Activated CD8-positive, alpha-beta T cell treated with anti-CD3 and anti-CD28 coated beads for 36 hours (primary cell): Measurements from ENCODE around the gene STRIP1. TPM values are rescaled to one million over a fixed set of nuclear protein-coding genes. Genes with fewer than 3 reads are reported as not detected.

Experiments used
- ATAC-seq: fragments of 200-7000 bp; cut with Tn5 transposase; one replicate; pipeline ENCODE4 v1.10.0; 2021; ENCODE audit warnings: mild to moderate bottlenecking, moderate library complexity
- CTCF ChIA-PET: fragments of 350-600 bp; sonication (Branson Sonifier 250); formaldehyde crosslinking; loops from one replicate; lab custom pipeline; 2021; ENCODE audit warnings: antibody characterized with exemption; lab: Charles Lee
- POLR2A ChIA-PET: fragments of 350-600 bp; sonication (Branson Sonifier 250); formaldehyde crosslinking; loops from one replicate; lab custom pipeline; 2021; ENCODE audit warnings: antibody characterized with exemption; lab: Charles Lee
- DNase-seq: peaks from one replicate; pipeline ENCODE4 v3.0.0-alpha.2; 2020
- H3K27ac Mint-ChIP-seq: one replicate; pipeline ENCODE4 v1.8.0; 2021; ENCODE audit warnings: mild to moderate bottlenecking, mixed read lengths
- H3K27me3 Mint-ChIP-seq: one replicate; pipeline ENCODE4 v1.8.0; 2021; ENCODE audit warnings: mixed read lengths
- H3K36me3 Mint-ChIP-seq: one replicate; pipeline ENCODE4 v1.8.0; 2021; ENCODE audit warnings: low read depth, mixed read lengths
- H3K4me1 Mint-ChIP-seq: one replicate; pipeline ENCODE4 v1.8.0; 2021; ENCODE audit warnings: low read depth, mixed read lengths
- H3K4me3 Mint-ChIP-seq: one replicate; pipeline ENCODE4 v1.8.0; 2021; ENCODE audit warnings: mild to moderate bottlenecking, moderate library complexity, mixed read lengths
- H3K9me3 Mint-ChIP-seq: one replicate; pipeline ENCODE4 v1.8.0; 2021; ENCODE audit warnings: mixed read lengths
- intact Hi-C: fragments of 100-400 bp; cut with micrococcal nuclease; formaldehyde crosslinking; loops from one replicate; pipeline ENCODE4 v1.10.0; 2022
- total RNA-seq, 2 experiments: library from RNA; stranded (reverse); gene quantifications; one replicate each; pipeline ENCODE4 v1.2.3, GENCODE V29; 2021
- TF ChIP-seq, protein P1 (sequence below): fragments of 200-600 bp; IDR thresholded peaks from one replicate; pipeline ENCODE4 v1.8.0; 2022; ENCODE audit warnings: antibody characterized with exemption, mild to moderate bottlenecking

STRIP1 gene
- total RNA-seq, 2 experiments from 2014 or later, result 24.6 to 24.8 TPM

DNA sequence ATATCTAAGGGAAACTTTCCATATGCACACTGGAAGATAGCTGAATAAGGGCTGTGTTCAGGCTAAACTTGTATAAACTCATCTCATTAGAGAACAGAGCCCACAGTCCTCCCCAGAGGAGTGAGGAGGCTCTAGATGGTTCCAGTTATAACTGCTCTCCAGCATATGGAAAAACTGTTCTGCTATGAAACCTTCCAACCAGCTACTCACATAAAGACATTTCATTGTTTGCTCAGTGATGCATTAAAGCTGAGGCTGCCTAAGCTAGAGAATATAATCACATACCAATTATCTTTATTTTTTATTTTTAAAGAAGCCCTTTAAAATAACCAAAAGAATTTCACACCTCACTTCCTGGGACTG is 36.6 kb upstream of the STRIP1 start:
- H3K27ac Mint-ChIP-seq, result no peak overlapping the region
- ATAC-seq (no peak), DNase-seq (no peak)
- no peaks in the 10 kb centered on the region for H3K9me3 Mint-ChIP-seq
- TF ChIP-seq, protein P1, sequence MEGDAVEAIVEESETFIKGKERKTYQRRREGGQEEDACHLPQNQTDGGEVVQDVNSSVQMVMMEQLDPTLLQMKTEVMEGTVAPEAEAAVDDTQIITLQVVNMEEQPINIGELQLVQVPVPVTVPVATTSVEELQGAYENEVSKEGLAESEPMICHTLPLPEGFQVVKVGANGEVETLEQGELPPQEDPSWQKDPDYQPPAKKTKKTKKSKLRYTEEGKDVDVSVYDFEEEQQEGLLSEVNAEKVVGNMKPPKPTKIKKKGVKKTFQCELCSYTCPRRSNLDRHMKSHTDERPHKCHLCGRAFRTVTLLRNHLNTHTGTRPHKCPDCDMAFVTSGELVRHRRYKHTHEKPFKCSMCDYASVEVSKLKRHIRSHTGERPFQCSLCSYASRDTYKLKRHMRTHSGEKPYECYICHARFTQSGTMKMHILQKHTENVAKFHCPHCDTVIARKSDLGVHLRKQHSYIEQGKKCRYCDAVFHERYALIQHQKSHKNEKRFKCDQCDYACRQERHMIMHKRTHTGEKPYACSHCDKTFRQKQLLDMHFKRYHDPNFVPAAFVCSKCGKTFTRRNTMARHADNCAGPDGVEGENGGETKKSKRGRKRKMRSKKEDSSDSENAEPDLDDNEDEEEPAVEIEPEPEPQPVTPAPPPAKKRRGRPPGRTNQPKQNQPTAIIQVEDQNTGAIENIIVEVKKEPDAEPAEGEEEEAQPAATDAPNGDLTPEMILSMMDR, result no peak
- intact Hi-C loops, result no loop called here
- ChIA-PET POLR2A (no interaction called here), CTCF (interaction anchor here (1.8 to 1.9 kb wide), 2 partner anchors 14 to 31 kb away, joined by 6 to 15 read pairs; partner anchors contain the start of gene AHCYL1)
- H3K36me3 Mint-ChIP-seq, result peaks cover 5% of the 10 kb centered on the region
- H3K27me3 Mint-ChIP-seq, result no peaks in the 10 kb centered on the region
- H3K4me1 Mint-ChIP-seq, result peaks cover 10% of the 10 kb centered on the region
- no peak overlapping the region for H3K4me3 Mint-ChIP-seq

DNA sequence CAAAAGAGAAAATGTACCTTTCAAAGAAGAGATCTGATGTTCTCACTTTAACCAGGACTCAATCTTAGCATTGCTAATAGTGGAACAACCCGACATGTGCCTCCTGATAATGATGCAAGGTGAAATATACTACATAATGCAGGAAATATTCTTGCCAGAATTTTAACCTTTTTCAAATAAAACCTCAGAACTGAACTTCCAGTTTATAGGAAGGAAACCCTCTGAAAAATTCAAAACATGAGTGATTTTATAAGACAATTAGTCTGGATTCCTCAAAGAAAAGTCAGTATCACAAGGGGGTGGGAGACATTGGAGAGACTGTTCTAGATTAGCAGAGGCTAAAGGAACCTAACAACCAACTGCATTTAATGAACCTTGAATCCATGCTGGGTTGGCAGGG is 31.7 kb upstream of the STRIP1 start:
- Mint-ChIP-seq H3K4me3 (no peak overlapping the region), H3K4me1 (peaks cover 26% of the 10 kb centered on the region), H3K9me3 (no peaks in the 10 kb centered on the region), H3K36me3 (peaks cover 6% of the 10 kb centered on the region), H3K27ac (no peak overlapping the region), H3K27me3 (no peaks in the 10 kb centered on the region)
- DNase-seq (no peak), ATAC-seq (no peak)
- intact Hi-C loops, result no loop called here
- TF ChIP-seq, protein P1, result no peak
- CTCF ChIA-PET, result interaction anchor here (1.0 to 1.6 kb wide), 3 partner anchors 8 to 226 kb away, joined by 4 to 5 read pairs (median 4); partner anchors contain the start of gene AHCYL1
- POLR2A ChIA-PET, result interaction anchor here (1.2 kb wide), 1 partner anchor 17 kb away, joined by 3 read pairs; no protein-coding TSS in a partner anchor

DNA sequence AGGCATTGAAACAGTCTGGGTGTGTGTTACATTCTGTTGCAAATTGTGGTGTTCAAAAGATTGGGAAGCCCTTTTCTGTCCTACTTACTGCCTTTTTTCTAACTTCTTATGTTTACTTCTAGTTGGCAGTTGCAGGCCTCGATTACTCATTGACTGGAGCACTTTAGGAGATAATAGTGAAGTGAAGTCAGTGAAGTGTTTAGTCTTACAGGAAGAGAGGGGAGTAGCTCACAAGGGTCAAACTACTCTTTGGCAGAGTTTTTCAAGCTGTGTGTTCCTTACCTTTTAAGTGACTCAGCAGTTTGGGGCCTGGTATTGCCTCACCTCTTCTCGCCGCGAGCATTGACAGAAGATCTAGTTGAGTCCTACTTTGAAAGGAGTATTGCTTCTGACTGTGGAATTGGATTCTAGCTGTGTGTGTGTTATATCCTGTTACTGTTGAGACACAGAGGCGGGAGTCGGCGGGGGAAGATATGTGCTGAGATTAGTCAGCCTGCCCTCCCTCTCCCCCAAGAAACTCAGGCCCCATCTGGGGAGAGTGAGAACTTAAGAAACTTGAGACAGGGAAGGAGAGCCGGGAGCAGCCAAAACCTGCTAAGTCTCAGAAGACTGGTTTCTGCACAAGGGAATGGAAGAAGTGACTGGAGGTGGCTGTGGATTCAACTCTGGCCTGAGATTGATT is 30.5 kb upstream of the STRIP1 start:
- TF ChIP-seq, protein P1, result no peak
- CTCF ChIA-PET, result interaction anchor here (5.0 kb wide), 1 partner anchor 26 kb away, joined by 26 read pairs; no protein-coding TSS in a partner anchor
- POLR2A ChIA-PET, result interaction anchor here (0.7 kb wide), 1 partner anchor 62 kb away, joined by 3 read pairs; no protein-coding TSS in a partner anchor
- peak; percentile 68 for DNase-seq
- H3K4me3 Mint-ChIP-seq, result no peak overlapping the region
- ATAC-seq, result peak; percentile 87
- H3K27me3 Mint-ChIP-seq, result no peaks in the 10 kb centered on the region
- intact Hi-C loops, result no loop called here
- H3K36me3 Mint-ChIP-seq, result peaks cover 7% of the 10 kb centered on the region
- H3K4me1 Mint-ChIP-seq, result peaks cover 26% of the 10 kb centered on the region
- H3K27ac Mint-ChIP-seq, result peak overlapping the region; percentile 61
- no peaks in the 10 kb centered on the region for H3K9me3 Mint-ChIP-seq

DNA sequence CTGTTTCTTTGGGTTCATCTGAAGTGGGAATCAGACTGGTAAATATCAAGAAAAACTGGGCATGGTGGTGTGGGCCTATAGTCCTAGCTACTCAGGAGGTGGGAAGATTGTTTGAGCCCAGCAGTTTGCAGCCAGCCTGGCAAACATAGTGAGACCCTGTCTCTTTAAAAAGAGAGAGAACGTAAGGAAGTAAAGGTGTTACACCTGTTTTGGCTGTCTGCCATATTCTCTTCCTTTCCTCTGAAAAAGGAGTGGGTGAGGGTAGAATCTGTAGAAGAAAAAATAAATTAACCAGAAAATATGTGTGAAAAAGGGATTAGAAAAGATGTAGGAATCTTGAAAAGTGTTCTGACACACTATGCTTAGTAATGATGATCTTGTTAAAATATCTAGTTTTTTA is 29.8 kb upstream of the STRIP1 start:
- intact Hi-C loops, result no loop called here
- H3K27ac Mint-ChIP-seq, result peak overlapping the region; percentile 61
- peaks cover 26% of the 10 kb centered on the region for H3K4me1 Mint-ChIP-seq
- no peaks in the 10 kb centered on the region for H3K27me3 Mint-ChIP-seq
- TF ChIP-seq, protein P1, result no peak
- CTCF ChIA-PET, result interaction anchor here (1.2 to 5.0 kb wide), 3 partner anchors 20 to 230 kb away, joined by 3 to 34 read pairs (median 26); partner anchors contain the start of gene AHCYL1
- ATAC-seq (no peak), DNase-seq (no peak)
- H3K9me3 Mint-ChIP-seq, result no peaks in the 10 kb centered on the region
- peaks cover 13% of the 10 kb centered on the region for H3K36me3 Mint-ChIP-seq
- no peak overlapping the region for H3K4me3 Mint-ChIP-seq
- POLR2A ChIA-PET, result interaction anchor here (0.6 kb wide), 1 partner anchor 24 kb away, joined by 4 read pairs; no protein-coding TSS in a partner anchor

DNA sequence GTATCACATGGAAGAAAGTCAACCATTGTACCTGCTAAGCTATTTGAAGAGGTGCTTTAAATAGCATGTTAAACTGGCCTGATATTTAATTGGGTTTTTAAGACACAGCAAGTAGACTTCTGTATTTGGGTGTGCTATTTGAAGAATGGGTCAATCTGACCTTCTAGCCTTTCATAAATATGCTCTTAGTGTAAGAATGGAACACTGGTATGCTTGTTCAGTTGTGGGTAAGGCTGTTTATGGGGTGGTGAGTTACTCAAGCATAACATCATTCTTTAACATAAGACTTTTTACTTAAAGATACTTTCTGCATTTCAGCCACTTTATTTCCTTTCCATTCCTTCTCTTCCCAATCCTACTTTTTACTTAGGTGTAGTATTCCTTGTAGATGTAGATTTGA is 28.5 kb upstream of the STRIP1 start:
- Mint-ChIP-seq H3K9me3 (no peaks in the 10 kb centered on the region), H3K27ac (no peak overlapping the region), H3K27me3 (no peaks in the 10 kb centered on the region), H3K36me3 (peaks cover 19% of the 10 kb centered on the region), H3K4me3 (no peak overlapping the region), H3K4me1 (peaks cover 26% of the 10 kb centered on the region)
- TF ChIP-seq, protein P1, result no peak
- DNase-seq (no peak), ATAC-seq (no peak)
- ChIA-PET CTCF (interaction anchor here (1.2 to 5.0 kb wide), 5 partner anchors 11 to 232 kb away, joined by 3 to 34 read pairs (median 5); partner anchors contain the start of gene AHCYL1), POLR2A (interaction anchor here (1.0 kb wide), 1 partner anchor 19 kb away, joined by 3 read pairs; no protein-coding TSS in a partner anchor)
- intact Hi-C loops, result no loop called here
